ENCODE measurements around the gene PCLAF.

- TF ChIP-seq CTCF (IDR thresholded peaks at IDR 0.05) (no peak), POLR2A (IDR thresholded peaks at IDR 0.05) (no peak)
Observed at GRCh38 chr15:64337761-64338160, 43.5 kb downstream of the PCLAF start.

Data from body of pancreas (tissue), 4 donors.